HG02884 (cell line): ENCODE data around the gene AFDN.

Source experiments
- ATAC-seq: cut with Tn5 transposase; IDR thresholded peaks from one replicate; pipeline ENCODE4 v1.9.1; 2021; ENCODE audit warnings: mild to moderate bottlenecking, moderate library complexity; ENCODE audit not compliant: unreplicated experiment

AFDN gene

GRCh38 chr6:167826896-167827582, at the start of gene AFDN:
TSS of gene AFDN (plus strand) at chr6:167826911. CDS start at chr6:167827133, 222 bp downstream.
- peak; percentile 33 for ATAC-seq

- no peak for ATAC-seq
These were observed 48.1 kb upstream of the AFDN start for GRCh38 chr6:167778497-167779128.

GRCh38 chr6:167779129-167779992, 47.4 kb upstream of the AFDN start:
- ATAC-seq, result no peak

GRCh38 chr6:167779993-167780655, 46.6 kb upstream of the AFDN start:
- ATAC-seq, result no peak

- ATAC-seq, result no peak
These were observed 45.5 kb upstream of the AFDN start for GRCh38 chr6:167781066-167781767.

GRCh38 chr6:167781868-167782267, 44.8 kb upstream of the AFDN start:
- no peak for ATAC-seq

- ATAC-seq, result no peak
These were observed 43.8 kb upstream of the AFDN start for GRCh38 chr6:167782698-167783517.

- ATAC-seq, result no peak
These were observed 39.6 kb upstream of the AFDN start for GRCh38 chr6:167786853-167787675.

- ATAC-seq, result no peak
These were observed 38.7 kb upstream of the AFDN start for GRCh38 chr6:167787896-167788562.

- no peak for ATAC-seq
These were observed 38.2 kb upstream of the AFDN start for GRCh38 chr6:167788563-167788903.

- ATAC-seq, result no peak
These were observed 37.4 kb upstream of the AFDN start for GRCh38 chr6:167789358-167789757.

- ATAC-seq, result no peak
These were observed 35.5 kb upstream of the AFDN start for GRCh38 chr6:167791091-167791779.

- no peak for ATAC-seq
These were observed 34.8 kb upstream of the AFDN start for GRCh38 chr6:167791780-167792478.

GRCh38 chr6:167793421-167793820, 33.3 kb upstream of the AFDN start:
- no peak for ATAC-seq

GRCh38 chr6:167794161-167795157, 32.3 kb upstream of the AFDN start:
- no peak for ATAC-seq

GRCh38 chr6:167795321-167795811, 31.3 kb upstream of the AFDN start:
- ATAC-seq, result no peak
